ENCODE data around the gene FUCA1. TPM values are rescaled to one million over a fixed set of nuclear protein-coding genes. Genes with fewer than 3 reads are reported as not detected.
A peak's percentile ranks its signal among the peaks of the same experiment; 100 is the strongest.
"Not testable (repeated sequence)": the region's sequence is repeated elsewhere in the genome, so short reads cannot be mapped to it uniquely, and the experiment has no call there.

The FUCA1 gene
- total RNA-seq, 3 donors from 2014 or later, result 82.2 to 171 (median 159) TPM

DNA sequence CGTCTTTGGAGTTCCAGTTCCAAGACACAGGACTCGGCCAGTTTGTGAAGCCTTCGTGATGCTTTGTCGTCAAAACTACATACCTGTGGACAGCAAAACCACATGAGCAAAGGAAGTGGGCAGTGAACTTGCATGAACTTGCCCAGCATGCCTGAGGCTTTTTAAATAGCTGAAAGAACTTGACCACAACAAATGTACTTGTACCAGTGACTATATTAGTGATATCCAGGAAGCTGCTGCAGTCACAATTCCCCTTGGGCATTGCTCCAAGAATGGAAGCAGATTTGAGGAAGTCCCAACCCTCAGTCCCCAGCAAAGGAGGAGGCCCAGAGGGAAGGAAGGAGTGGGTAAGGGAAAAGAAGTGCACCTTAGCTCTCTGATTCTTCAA lies 2.6 kb downstream of the FUCA1 start:
- intact Hi-C loops (cut with DNase I, micrococcal nuclease), result loop anchor here (5.0 to 10.0 kb wide), 2 partner anchors 51 to 53 kb away; no protein-coding TSS in a partner anchor
- H3K36me3 ChIP-seq (ENCODE audit: low read depth), result no peaks in the 10 kb centered on the region
- ATAC-seq (no peak), DNase-seq (peak in 1 of 3 donors; percentile 64)
- peaks cover 17% of the 10 kb centered on the region for H3K4me1 ChIP-seq (ENCODE audit: low read depth)
- H3K9me3 ChIP-seq, result no peaks in the 10 kb centered on the region
- no peak for TF ChIP-seq CTCF (IDR thresholded peaks at IDR 0.05)
- no peak overlapping the region for H3K4me3 ChIP-seq

DNA sequence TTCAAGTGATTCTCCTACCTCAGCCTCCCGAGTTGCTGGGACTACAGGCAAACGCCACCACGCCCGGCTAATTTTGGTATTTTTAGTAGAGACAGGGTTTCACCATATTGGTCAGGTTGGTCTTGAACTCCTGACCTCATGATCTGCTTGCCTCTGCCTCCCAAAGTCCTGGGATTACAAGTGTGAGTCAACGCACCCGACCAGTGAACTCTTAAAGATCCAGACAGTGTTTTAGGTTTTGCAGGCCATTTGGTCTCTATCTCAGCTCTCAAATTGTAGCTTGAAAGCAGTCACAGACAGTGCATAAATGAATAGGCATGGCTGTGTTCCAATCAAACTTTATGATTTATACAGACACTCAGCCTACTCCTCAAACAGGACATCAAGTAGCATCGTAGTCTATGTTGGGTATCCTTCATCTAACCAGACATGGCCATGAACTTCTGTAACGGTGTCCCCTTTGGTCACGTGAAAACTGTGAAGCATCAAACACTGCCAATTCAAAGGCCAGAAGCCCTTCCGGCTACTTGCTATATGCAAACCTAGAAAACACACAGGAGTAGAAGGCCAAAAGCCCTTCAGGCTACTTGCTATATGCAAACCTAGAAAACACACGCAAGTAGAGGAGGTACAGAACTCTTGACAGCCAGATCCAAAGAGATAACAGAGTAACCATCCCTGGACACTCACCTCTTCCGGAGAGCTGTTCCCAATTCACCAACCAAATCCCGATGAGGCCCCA lies 3.1 kb downstream of the FUCA1 start:
- H3K36me3 ChIP-seq (ENCODE audit: low read depth), result no peaks in the 10 kb centered on the region
- no peaks in the 10 kb centered on the region for H3K9me3 ChIP-seq
- intact Hi-C loops (cut with DNase I, micrococcal nuclease), result loop anchor here (5.0 to 10.0 kb wide), 2 partner anchors 50 to 53 kb away; no protein-coding TSS in a partner anchor
- H3K4me1 ChIP-seq (ENCODE audit: low read depth), result peaks cover 17% of the 10 kb centered on the region
- H3K4me3 ChIP-seq, result no peak overlapping the region
- ATAC-seq (no peak), DNase-seq (no peak)
- no peak for TF ChIP-seq CTCF (IDR thresholded peaks at IDR 0.05)

DNA sequence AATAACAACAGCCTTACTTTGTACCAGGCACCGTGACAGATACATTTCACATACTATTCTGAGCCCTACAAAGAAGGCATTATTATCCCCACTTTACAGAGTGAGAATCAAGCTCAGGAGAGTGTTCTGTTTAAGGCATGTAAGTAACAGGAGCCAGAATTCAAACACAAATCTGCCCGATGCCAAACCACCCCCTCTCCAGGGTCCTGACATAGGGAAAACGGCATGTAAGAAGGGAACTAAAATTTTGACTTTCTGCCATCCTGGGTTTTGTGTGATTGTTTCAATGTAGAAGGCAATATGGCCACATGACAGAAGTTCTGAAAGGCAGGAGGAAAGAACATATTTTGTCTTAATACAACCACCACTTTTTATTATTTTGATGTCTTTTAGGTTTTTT lies 5.5 kb downstream of the FUCA1 start:
- ATAC-seq, result no peak
- DNase-seq, result no peak
- intact Hi-C loops (cut with DNase I, micrococcal nuclease), result loop anchor here in 1 of 2 donors (10.0 kb wide), 1 partner anchor 48 kb away; no protein-coding TSS in a partner anchor

GRCh38 chr1:23854568-23854967 lies 13.5 kb downstream of the FUCA1 start:
- TF ChIP-seq CTCF (IDR thresholded peaks at IDR 0.05), result no peak
- Histone ChIP-seq H3K9me3 (no peaks in the 10 kb centered on the region), H3K36me3 (ENCODE audit: low read depth) (no peaks in the 10 kb centered on the region), H3K4me3 (no peak overlapping the region), H3K4me1 (ENCODE audit: low read depth) (no peaks in the 10 kb centered on the region)
- DNase-seq (no peak), ATAC-seq (no peak)
- intact Hi-C loops (cut with DNase I, micrococcal nuclease), result no loop called here

More for the DNA sequence above, 5.5 kb downstream of the FUCA1 start:
- Histone ChIP-seq H3K36me3 (ENCODE audit: low read depth) (no peaks in the 10 kb centered on the region), H3K4me3 (no peak overlapping the region), H3K9me3 (no peaks in the 10 kb centered on the region), H3K4me1 (ENCODE audit: low read depth) (peaks cover 17% of the 10 kb centered on the region)
- no peak for TF ChIP-seq CTCF (IDR thresholded peaks at IDR 0.05)

DNA sequence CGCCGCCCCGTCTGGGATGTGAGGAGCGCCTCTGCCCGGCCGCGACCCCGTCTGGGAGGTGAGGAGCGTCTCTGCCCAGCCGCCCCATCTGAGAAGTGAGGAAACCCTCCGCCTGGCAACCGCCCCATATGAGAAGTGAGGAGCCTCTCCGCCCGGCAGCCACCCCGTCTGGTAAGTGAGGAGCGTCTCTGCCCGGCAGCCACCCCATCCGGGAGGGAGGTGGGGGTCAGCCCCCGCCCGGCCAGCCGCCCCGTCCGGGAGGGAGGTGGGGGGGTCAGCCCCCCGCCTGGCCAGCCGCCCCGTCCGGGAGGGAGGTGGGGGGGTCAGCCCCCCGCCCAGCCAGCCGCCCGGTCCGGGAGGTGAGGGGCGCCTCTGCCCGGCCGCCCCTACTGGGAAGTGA lies 15.0 kb downstream of the FUCA1 start:
- H3K36me3 ChIP-seq (ENCODE audit: low read depth); intact Hi-C loops (cut with DNase I, micrococcal nuclease); H3K4me1 ChIP-seq (ENCODE audit: low read depth); H3K4me3 ChIP-seq; DNase-seq; ATAC-seq; H3K9me3 ChIP-seq: not testable (repeated sequence)

DNA sequence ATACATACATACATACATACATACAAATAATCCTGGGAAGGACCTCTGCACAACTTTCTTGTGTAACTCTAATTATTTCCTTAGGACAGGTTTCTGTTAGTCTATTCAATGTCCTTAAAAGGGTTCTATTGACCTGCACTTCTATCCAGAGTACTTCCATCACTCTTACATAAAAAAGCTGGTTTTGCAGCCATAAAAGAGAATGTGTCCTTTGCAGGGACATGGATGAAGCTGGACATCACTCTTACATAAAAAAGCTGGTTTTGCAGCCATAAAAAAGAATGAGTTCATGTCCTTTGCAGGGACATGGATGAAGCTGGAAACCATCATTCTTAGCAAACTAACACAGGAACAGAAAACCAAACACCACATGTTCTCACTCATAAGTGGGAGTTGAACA lies 16.7 kb downstream of the FUCA1 start:
- H3K4me1 ChIP-seq (ENCODE audit: low read depth); H3K9me3 ChIP-seq; DNase-seq; ATAC-seq; intact Hi-C loops (cut with DNase I, micrococcal nuclease); H3K36me3 ChIP-seq (ENCODE audit: low read depth); H3K4me3 ChIP-seq: not testable (repeated sequence)
